SK-N-SH (cell line): ENCODE measurements around the gene DIAPH2. TPM values are rescaled to one million over a fixed set of nuclear protein-coding genes. Genes with fewer than 3 reads are reported as not detected.

Experiments
- CTCF ChIA-PET: fragments of 300-600, 350-600 bp; formaldehyde crosslinking; extraction: SDS; loops from one replicate; lab custom pipeline; 2021; lab: Yijun Ruan, JAX
- POLR2A ChIA-PET: fragments of 350-600 bp; sonication (Branson Sonifier 250); formaldehyde crosslinking; extraction: SDS; loops from one replicate; lab custom pipeline; 2020; ENCODE audit warnings: antibody characterized with exemption, inconsistent platforms; lab: Yijun Ruan, JAX
- DNase-seq: peaks from one replicate; pipeline ENCODE4 v3.0.0; 2012
- H2AFZ ChIP-seq: fragments of 200-600 bp; sonication (generic); 2 replicates; pipeline ENCODE4 v1.8.1; 2016; ENCODE audit warnings: antibody characterized with exemption, mild to moderate bottlenecking, low read depth
- H3F3A ChIP-seq: fragments of 200-600 bp; sonication (generic); replicated peaks from 2 replicates; pipeline ENCODE3; 2016; ENCODE audit warnings: antibody characterized with exemption, mild to moderate bottlenecking; ENCODE audit not compliant: insufficient read depth
- H3K27ac ChIP-seq, 2 experiments: fragments of 200-500 bp in 1 of 2; fragments of 200-600 bp in 1 of 2; sonication (Bioruptor generic) in 1 of 2; sonication (generic), shearing (Covaris generic) in 1 of 2; 2 replicates each; pipeline versions ENCODE4 v1.5.1 to v1.6.1; 2014 to 2016; ENCODE audit warnings: low read depth in 2 of 2, inconsistent platforms in 1 of 2, low read length in 1 of 2, mild to moderate bottlenecking in 1 of 2, mixed read lengths in 1 of 2
- H3K27me3 ChIP-seq: fragments of 200-600 bp; sonication (generic), shearing (Covaris generic); 2 replicates; pipeline ENCODE4 v1.6.1; 2016; ENCODE audit warnings: mixed run types; ENCODE audit not compliant: insufficient read depth
- H3K36me3 ChIP-seq, 2 experiments: fragments of 200-500 bp in 1 of 2; fragments of 200-600 bp in 1 of 2; sonication (Bioruptor generic) in 1 of 2; sonication (generic) in 1 of 2; replicated peaks in 1 of 2; 2 replicates each; pipeline versions ENCODE3 to v1.5.1; 2014 to 2016; ENCODE audit warnings: low read length in 1 of 2, mild to moderate bottlenecking in 1 of 2; ENCODE audit not compliant: insufficient read depth in 2 of 2, control insufficient read depth in 1 of 2
- H3K4me1 ChIP-seq, 2 experiments: fragments of 200-500 bp in 1 of 2; fragments of 200-600 bp in 1 of 2; sonication (Bioruptor generic) in 1 of 2; sonication (generic), shearing (Covaris generic) in 1 of 2; 2 replicates each; pipeline versions ENCODE4 v1.5.1 to v1.6.1; 2014 to 2016; ENCODE audit warnings: low read depth in 1 of 2, low read length in 1 of 2, mixed run types in 1 of 2; ENCODE audit not compliant: insufficient read depth in 2 of 2, control insufficient read depth in 1 of 2
- H3K4me2 ChIP-seq: fragments of 200-600 bp; sonication (generic), shearing (Covaris generic); 2 replicates; pipeline ENCODE4 v1.6.1; 2017; ENCODE audit warnings: mixed run types
- H3K4me3 ChIP-seq, 2 experiments: fragments of 200-500 bp in 1 of 2; fragments of 200-600 bp in 1 of 2; sonication (Bioruptor generic) in 1 of 2; sonication (generic), shearing (Covaris generic) in 1 of 2; 2 replicates each; pipeline versions ENCODE4 v1.5.1 to v1.8.1; 2014 to 2016; ENCODE audit warnings: low read depth in 2 of 2, inconsistent platforms in 1 of 2, low read length in 1 of 2, mild to moderate bottlenecking in 1 of 2, mixed read lengths in 1 of 2, moderate library complexity in 1 of 2
- H3K79me2 ChIP-seq: fragments of 200-600 bp; sonication (generic); 2 replicates; pipeline ENCODE4 v1.8.1; 2017; ENCODE audit warnings: mild to moderate bottlenecking; ENCODE audit not compliant: insufficient read depth
- H3K9ac ChIP-seq: fragments of 200-600 bp; sonication (generic); 2 replicates; pipeline ENCODE4 v1.6.1; 2017; ENCODE audit warnings: mixed run types
- H3K9me2 ChIP-seq: fragments of 200-600 bp; sonication (generic); 2 replicates; pipeline ENCODE4 v1.6.1; 2017; ENCODE audit warnings: mixed run types
- H3K9me3 ChIP-seq: fragments of 200-600 bp; sonication (generic); 2 replicates; pipeline ENCODE4 v1.6.1; 2017; ENCODE audit warnings: mixed run types, mild to moderate bottlenecking, moderate library complexity
- H4K20me1 ChIP-seq: fragments of 200-600 bp; sonication (generic); 2 replicates; pipeline ENCODE4 v1.6.1; 2017; ENCODE audit warnings: mild to moderate bottlenecking, mixed run types; ENCODE audit not compliant: insufficient read depth
- CHD2 ChIP-seq: fragments of 150-350 bp; IDR thresholded peaks from 2 replicates; pipeline ENCODE4 v1.6.1; 2018; ENCODE audit warnings: low read length; ENCODE audit not compliant: partially characterized antibody
- CTCF ChIP-seq: fragments of 200-600 bp; sonication (generic); IDR thresholded peaks from 2 replicates; pipeline ENCODE4 v1.6.1; 2017; ENCODE audit warnings: antibody characterized with exemption, mild to moderate bottlenecking, moderate library complexity
- ELF1 ChIP-seq: IDR thresholded peaks from 2 replicates; pipeline ENCODE4 v1.4.0; 2012
- EP300 ChIP-seq, 2 experiments: IDR thresholded peaks; 2 replicates each; pipeline versions ENCODE4 v1.4.0 to v1.6.1; 2012; ENCODE audit warnings: borderline replicate concordance in 1 of 2, low read depth in 1 of 2, low read length in 1 of 2
- GABPA ChIP-seq: IDR thresholded peaks from 2 replicates; pipeline ENCODE4 v1.4.0; 2012; ENCODE audit warnings: low read depth, mild to moderate bottlenecking
- GATA2 ChIP-seq: sonication (generic); formaldehyde crosslinking; IDR thresholded peaks from 2 replicates; pipeline ENCODE4 v1.5.0; 2020; ENCODE audit warnings: mild to moderate bottlenecking, missing genetic modification reagents
- IRF3 ChIP-seq: fragments of 150-350 bp; IDR thresholded peaks from 2 replicates; pipeline ENCODE4 v1.6.1; 2016; ENCODE audit warnings: mild to moderate bottlenecking, low read depth, low read length
- MAX ChIP-seq: IDR thresholded peaks from 2 replicates; pipeline ENCODE4 v1.4.0; 2012; ENCODE audit warnings: low read depth
- MEF2A ChIP-seq: IDR thresholded peaks from 2 replicates; pipeline ENCODE4 v1.4.0; 2012; ENCODE audit warnings: low read depth, borderline replicate concordance
- MXI1 ChIP-seq: IDR thresholded peaks from 2 replicates; pipeline ENCODE4 v1.6.1; 2012; ENCODE audit warnings: mild to moderate bottlenecking, low read depth, low read length, improper control_type of control experiment
- NFIC ChIP-seq: IDR thresholded peaks from 2 replicates; pipeline ENCODE4 v1.4.0; 2012; ENCODE audit warnings: borderline replicate concordance
- RAD21 ChIP-seq: IDR thresholded peaks from 2 replicates; pipeline ENCODE4 v1.6.1; 2012; ENCODE audit warnings: mild to moderate bottlenecking, low read length
- REST ChIP-seq: IDR thresholded peaks from 2 replicates; pipeline ENCODE4 v1.6.1; 2012; ENCODE audit warnings: mild to moderate bottlenecking, low read depth, low read length, moderate library complexity
- RXRA ChIP-seq: IDR thresholded peaks from 2 replicates; pipeline ENCODE4 v1.4.0; 2012; ENCODE audit warnings: low read depth, mild to moderate bottlenecking, borderline replicate concordance
- SMC3 ChIP-seq: IDR thresholded peaks from 2 replicates; pipeline ENCODE4 v1.6.1; 2012; ENCODE audit warnings: low read depth, low read length, improper control_type of control experiment
- TAF1 ChIP-seq: IDR thresholded peaks from 2 replicates; pipeline ENCODE4 v1.6.1; 2012; ENCODE audit warnings: low read depth, mild to moderate bottlenecking, low read length, moderate library complexity, borderline replicate concordance
- TEAD4 ChIP-seq: IDR thresholded peaks from 2 replicates; pipeline ENCODE4 v1.4.0; 2012; ENCODE audit warnings: mild to moderate bottlenecking, borderline replicate concordance; ENCODE audit not compliant: insufficient read depth
- USF2 ChIP-seq: fragments of 150-350 bp; IDR thresholded peaks from 2 replicates; pipeline ENCODE4 v1.6.1; 2017; ENCODE audit warnings: antibody characterized with exemption, low read length, low read depth, borderline replicate concordance
- YY1 ChIP-seq: IDR thresholded peaks from 2 replicates; pipeline ENCODE4 v1.4.0; 2012; ENCODE audit warnings: low read depth, mild to moderate bottlenecking
- ZBTB33 ChIP-seq: IDR thresholded peaks from 2 replicates; pipeline ENCODE4 v1.4.0; 2012; ENCODE audit warnings: low read depth, borderline replicate concordance
- WGBS: methylation state at CpG from one replicate; pipeline ENCODE4 v1.1.6; 2017; ENCODE audit warnings: low lambda C conversion rate; 5-methylcytosine and 5-hydroxymethylcytosine counted together
- polyA plus RNA-seq, 3 experiments: library from polyadenylated mRNA; depleted of rRNA; stranded (reverse); fragments of >200 nt; gene quantifications; 2 replicates each; pipeline ENCODE4 v1.2.3, GENCODE V29; 2012

Gene DIAPH2
- polyA plus RNA-seq, 1 of the 3 experiments (the other 2 are of a cell fraction), result 1.1 TPM

- no peak overlapping the region for H2AFZ ChIP-seq
- H3K4me3 ChIP-seq, result no peak overlapping the region
- H3K9me3 ChIP-seq, result no peaks in the 10 kb centered on the region
- H3F3A ChIP-seq, result no peaks in the 10 kb centered on the region
- DNase-seq, result no peak
- no peak overlapping the region for H3K27ac ChIP-seq
- H3K9me2 ChIP-seq, result no peaks in the 10 kb centered on the region
- H3K4me2 ChIP-seq, result no peak overlapping the region
- no peak overlapping the region for H3K9ac ChIP-seq
- POLR2A ChIA-PET, result no interaction called here
- no peaks in the 10 kb centered on the region for H3K4me1 ChIP-seq
- H4K20me1 ChIP-seq, result no peaks in the 10 kb centered on the region
- TF ChIP-seq MAX (no peak), RAD21 (no peak), GATA2 (CRISPR knock-in tag) (no peak), MEF2A (no peak), CHD2 (no peak), RXRA (no peak), NFIC (no peak), SMC3 (no peak), EP300 (IDR thresholded peaks at IDR 0.05; ENCODE audit: borderline replicate concordance in 1 of 2, low read depth in 1 of 2, low read length in 1 of 2) (no peak), TEAD4 (no peak), CTCF (no peak), YY1 (no peak)
- TF ChIP-seq, all 33 proteins: peak for 0
- Histone ChIP-seq H3K79me2 (no peaks in the 10 kb centered on the region), H3K27me3 (no peaks in the 10 kb centered on the region), H3K36me3 (no peaks in the 10 kb centered on the region)
- CTCF ChIA-PET, result no interaction called here
Measured at GRCh38 chrX:97400492-97400891, 715.9 kb downstream of the DIAPH2 start.

GRCh38 chrX:97401154-97401553 is 716.5 kb downstream of the DIAPH2 start:
- ChIA-PET CTCF (no interaction called here), POLR2A (no interaction called here)
- WGBS, result 26% methylated on average over 2 of the region's 2 CpGs
- Histone ChIP-seq H3K27ac (no peak overlapping the region), H3K9ac (no peak overlapping the region), H3K27me3 (no peaks in the 10 kb centered on the region), H2AFZ (no peak overlapping the region), H3K4me1 (no peaks in the 10 kb centered on the region), H4K20me1 (no peaks in the 10 kb centered on the region), H3K9me2 (no peaks in the 10 kb centered on the region), H3F3A (no peaks in the 10 kb centered on the region), H3K4me3 (no peak overlapping the region), H3K79me2 (no peaks in the 10 kb centered on the region), H3K4me2 (no peak overlapping the region), H3K9me3 (no peaks in the 10 kb centered on the region), H3K36me3 (no peaks in the 10 kb centered on the region)
- DNase-seq, result no peak
- no peak for TF ChIP-seq ZBTB33
- TF ChIP-seq TAF1, result no peak
- TF ChIP-seq REST, result no peak
- no peak for TF ChIP-seq GABPA
- no peak for TF ChIP-seq ELF1
- no peak for TF ChIP-seq MXI1
- TF ChIP-seq IRF3, result no peak
- no peak for TF ChIP-seq USF2
